ENCODE measurements around the gene WDR87. TPM values are rescaled to one million over a fixed set of nuclear protein-coding genes. Genes with fewer than 3 reads are reported as not detected.
A peak's percentile ranks its signal among the peaks of the same experiment; 100 is the strongest.

WDR87 gene
- polyA plus RNA-seq, 2 of the 4 experiments (the other 2 are of a cell fraction): not detected

DNA sequence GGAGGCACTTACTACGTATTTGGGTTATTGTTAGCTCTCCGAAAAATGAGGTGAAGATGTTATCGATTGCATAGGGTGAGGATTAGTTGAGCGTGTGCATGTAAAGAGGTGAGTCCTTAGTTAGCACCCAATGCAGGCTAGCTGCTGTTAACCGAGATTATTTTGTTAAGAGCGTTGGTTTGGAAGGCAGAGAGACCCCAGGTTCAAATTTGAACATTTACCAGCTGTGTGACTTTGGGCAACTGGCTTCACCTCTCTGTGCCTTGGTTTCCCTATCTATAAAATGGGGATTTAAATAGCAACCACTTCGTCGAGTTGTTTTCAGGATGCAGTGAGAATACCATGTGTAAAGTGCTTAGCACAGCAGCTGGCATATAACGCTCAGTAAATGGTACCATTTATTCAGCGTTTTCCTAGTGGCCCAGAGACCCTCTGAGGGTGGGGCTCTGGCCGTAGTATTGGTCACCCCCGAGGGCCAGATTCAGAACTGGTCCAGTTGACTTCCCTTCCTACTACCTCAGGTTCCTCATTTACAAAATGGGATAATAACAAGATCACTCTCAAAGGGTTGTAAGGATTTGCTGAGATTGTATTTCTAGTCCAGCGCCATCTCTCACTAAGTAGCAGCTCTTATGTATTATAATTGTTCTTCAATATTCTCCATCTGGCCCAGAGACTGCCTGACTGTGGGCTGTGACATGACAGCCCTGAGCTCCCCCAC is 1.5 kb upstream of the WDR87 start (continued):
- TF ChIP-seq FOXS1 (CRISPR knock-in tag; IDR thresholded peaks at IDR 0.05): no peak
- TF ChIP-seq MAZ (IDR thresholded peaks at IDR 0.05; ENCODE audit: borderline replicate concordance, low read depth, low read length): no peak
- TF ChIP-seq, protein P1, sequence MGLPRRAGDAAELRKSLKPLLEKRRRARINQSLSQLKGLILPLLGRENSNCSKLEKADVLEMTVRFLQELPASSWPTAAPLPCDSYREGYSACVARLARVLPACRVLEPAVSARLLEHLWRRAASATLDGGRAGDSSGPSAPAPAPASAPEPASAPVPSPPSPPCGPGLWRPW (IDR thresholded peaks at IDR 0.05): no peak
- TF ChIP-seq BHLHE40 (IDR thresholded peaks at IDR 0.05; ENCODE audit: low read depth, low read length): no peak
- TF ChIP-seq, protein P2, sequence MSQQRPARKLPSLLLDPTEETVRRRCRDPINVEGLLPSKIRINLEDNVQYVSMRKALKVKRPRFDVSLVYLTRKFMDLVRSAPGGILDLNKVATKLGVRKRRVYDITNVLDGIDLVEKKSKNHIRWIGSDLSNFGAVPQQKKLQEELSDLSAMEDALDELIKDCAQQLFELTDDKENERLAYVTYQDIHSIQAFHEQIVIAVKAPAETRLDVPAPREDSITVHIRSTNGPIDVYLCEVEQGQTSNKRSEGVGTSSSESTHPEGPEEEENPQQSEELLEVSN (IDR thresholded peaks at IDR 0.05; ENCODE audit: borderline replicate concordance, low read depth): no peak
- TF ChIP-seq KDM1A (IDR thresholded peaks at IDR 0.05; ENCODE audit: low read depth): peak; percentile 91
- TF ChIP-seq, protein P3, sequence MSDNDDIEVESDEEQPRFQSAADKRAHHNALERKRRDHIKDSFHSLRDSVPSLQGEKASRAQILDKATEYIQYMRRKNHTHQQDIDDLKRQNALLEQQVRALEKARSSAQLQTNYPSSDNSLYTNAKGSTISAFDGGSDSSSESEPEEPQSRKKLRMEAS (IDR thresholded peaks at IDR 0.05): no peak
- TF ChIP-seq, protein P4, sequence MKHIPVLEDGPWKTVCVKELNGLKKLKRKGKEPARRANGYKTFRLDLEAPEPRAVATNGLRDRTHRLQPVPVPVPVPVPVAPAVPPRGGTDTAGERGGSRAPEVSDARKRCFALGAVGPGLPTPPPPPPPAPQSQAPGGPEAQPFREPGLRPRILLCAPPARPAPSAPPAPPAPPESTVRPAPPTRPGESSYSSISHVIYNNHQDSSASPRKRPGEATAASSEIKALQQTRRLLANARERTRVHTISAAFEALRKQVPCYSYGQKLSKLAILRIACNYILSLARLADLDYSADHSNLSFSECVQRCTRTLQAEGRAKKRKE (CRISPR knock-in tag; IDR thresholded peaks at IDR 0.05; ENCODE audit: low read depth): no peak
- peak; percentile 83 for TF ChIP-seq MAFK (IDR thresholded peaks at IDR 0.05; ENCODE audit: partially characterized antibody)
- TF ChIP-seq, protein P5, sequence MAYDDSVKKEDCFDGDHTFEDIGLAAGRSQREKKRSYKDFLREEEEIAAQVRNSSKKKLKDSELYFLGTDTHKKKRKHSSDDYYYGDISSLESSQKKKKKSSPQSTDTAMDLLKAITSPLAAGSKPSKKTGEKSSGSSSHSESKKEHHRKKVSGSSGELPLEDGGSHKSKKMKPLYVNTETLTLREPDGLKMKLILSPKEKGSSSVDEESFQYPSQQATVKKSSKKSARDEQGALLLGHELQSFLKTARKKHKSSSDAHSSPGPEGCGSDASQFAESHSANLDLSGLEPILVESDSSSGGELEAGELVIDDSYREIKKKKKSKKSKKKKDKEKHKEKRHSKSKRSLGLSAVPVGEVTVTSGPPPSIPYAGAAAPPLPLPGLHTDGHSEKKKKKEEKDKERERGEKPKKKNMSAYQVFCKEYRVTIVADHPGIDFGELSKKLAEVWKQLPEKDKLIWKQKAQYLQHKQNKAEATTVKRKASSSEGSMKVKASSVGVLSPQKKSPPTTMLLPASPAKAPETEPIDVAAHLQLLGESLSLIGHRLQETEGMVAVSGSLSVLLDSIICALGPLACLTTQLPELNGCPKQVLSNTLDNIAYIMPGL (CRISPR knock-in tag; IDR thresholded peaks at IDR 0.05; ENCODE audit: borderline replicate concordance): no peak
- TF ChIP-seq HDAC2 (IDR thresholded peaks at IDR 0.05): peak; percentile 83
- TF ChIP-seq HOXA7 (CRISPR knock-in tag; IDR thresholded peaks at IDR 0.05): no peak
- no peak for TF ChIP-seq CEBPB (IDR thresholded peaks at IDR 0.05)
- TF ChIP-seq HOXB13 (CRISPR knock-in tag; IDR thresholded peaks at IDR 0.05; ENCODE audit: low read depth): no peak

DNA sequence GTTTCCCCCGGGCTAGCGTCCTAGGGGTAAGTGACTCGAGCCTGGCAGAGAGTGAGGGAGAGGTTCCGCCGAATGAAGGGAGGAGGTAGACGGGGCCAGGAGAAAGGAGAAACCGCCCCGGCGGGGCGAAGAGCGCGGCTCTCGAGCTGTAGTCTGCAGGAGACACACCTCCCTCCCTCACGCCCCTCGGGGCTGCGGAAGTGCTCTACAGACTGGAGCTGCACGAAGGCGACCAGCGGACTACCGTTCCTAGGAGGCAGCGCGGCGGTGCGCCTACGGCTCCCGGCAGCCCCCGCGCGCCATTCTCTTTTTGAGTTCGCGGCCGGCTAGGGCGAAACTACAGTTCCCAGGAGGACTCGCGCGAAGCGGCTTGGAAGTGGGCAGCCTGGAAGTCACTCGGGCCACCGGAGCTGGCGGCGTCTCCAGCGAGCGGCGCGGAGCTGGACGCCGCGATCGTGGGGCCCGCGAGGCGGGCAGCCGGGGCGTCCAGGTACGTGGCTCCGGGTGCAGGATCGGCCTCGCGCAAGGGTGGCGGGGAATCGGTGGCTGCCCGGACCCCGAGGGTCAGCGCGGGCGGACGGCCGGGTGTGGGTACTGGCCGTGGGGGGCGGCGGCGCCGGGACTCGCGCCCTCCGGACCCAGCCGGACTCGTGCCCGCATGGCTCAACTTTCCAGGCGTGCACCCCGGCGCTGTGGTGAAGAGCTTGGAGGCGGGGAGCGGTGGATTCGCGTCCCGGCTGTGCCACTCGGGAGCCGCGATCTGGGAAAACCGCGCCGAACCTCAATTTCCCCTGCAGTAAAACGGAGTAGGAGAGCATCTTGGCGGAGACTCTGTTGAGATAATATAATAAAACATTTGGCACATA is 708 bp upstream of the WDR87 start, which contains the start of gene SIPA1L3:
TSS of gene SIPA1L3 (plus strand) at position 340 of the 866 bp plus-strand sequence. CDS start 174,358 bp downstream, outside the sequence.
- Histone ChIP-seq H3K27ac (peak within 1 kb of the TSS; percentile 83 to 87), H3K4me1 (peaks cover 30% of the 10 kb centered on the region), H3K9me3 (no peaks in the 10 kb centered on the region), H3K4me3 (peak within 1 kb of the TSS; percentile 69), H3K4me2 (peak within 1 kb of the TSS; percentile 90)
- CTCF ChIA-PET: interaction anchor here (0.5 to 16.1 kb wide), 33 partner anchors 8 to 1754 kb away, joined by 3 to 408 read pairs (median 5); partner anchors contain the start of gene FAM98C
- FAIRE-seq (peak; percentile 81), ATAC-seq (peak; percentile 91 to 97), DNase-seq (ENCODE audit: low read depth in 1 of 2, low spot score in 1 of 2) (peak; percentile 99)
- 1% methylated on average over 70 of the region's 95 CpGs for WGBS (ENCODE audit: missing lambda C conversion rate)
- POLR2A ChIA-PET: interaction anchor here (0.9 to 3.4 kb wide), 11 partner anchors 11 to 1792 kb away, joined by 3 to 57 read pairs (median 5); partner anchors contain the start of genes POLR2I, PSMD8 and TBCB
- TF ChIP-seq, protein P6, sequence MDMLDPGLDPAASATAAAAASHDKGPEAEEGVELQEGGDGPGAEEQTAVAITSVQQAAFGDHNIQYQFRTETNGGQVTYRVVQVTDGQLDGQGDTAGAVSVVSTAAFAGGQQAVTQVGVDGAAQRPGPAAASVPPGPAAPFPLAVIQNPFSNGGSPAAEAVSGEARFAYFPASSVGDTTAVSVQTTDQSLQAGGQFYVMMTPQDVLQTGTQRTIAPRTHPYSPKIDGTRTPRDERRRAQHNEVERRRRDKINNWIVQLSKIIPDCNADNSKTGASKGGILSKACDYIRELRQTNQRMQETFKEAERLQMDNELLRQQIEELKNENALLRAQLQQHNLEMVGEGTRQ (IDR thresholded peaks at IDR 0.05): 0 out of 2 replicates have a peak, but pooled peaks have one; percentile 10
- TF ChIP-seq RCOR1 (IDR thresholded peaks at IDR 0.05; ENCODE audit: low read depth, low read length) (no peak), RAD21 (conservative IDR thresholded peaks at IDR 0.05 in 1 of 2, IDR thresholded peaks at IDR 0.05 in 1 of 2) (peak; percentile 16 to 45), NR3C1 (IDR thresholded peaks at IDR 0.05) (no peak), POLR2AphosphoS2 (conservative IDR thresholded peaks at IDR 0.05; ENCODE audit: low read length) (no peak), ZNF302 (CRISPR knock-in tag; IDR thresholded peaks at IDR 0.05) (no peak), PHF8 (IDR thresholded peaks at IDR 0.05; ENCODE audit: borderline replicate concordance, low read depth) (peak; percentile 48), GATA3 (IDR thresholded peaks at IDR 0.05; ENCODE audit: borderline replicate concordance) (peak; percentile 39), KDM5A (IDR thresholded peaks at IDR 0.05) (0 out of 2 replicates have a peak, but pooled peaks have one; percentile 15), HOXB5 (CRISPR knock-in tag; IDR thresholded peaks at IDR 0.05) (peak; percentile 30; the same call in 1 of the 2 replicates), JUN (IDR thresholded peaks at IDR 0.05) (peak; percentile 67 to 78; a peak in 4 of 5 replicates), EHF (CRISPR knock-in tag; IDR thresholded peaks at IDR 0.05) (no peak), POLR2A (IDR thresholded peaks at IDR 0.05; ENCODE audit: low read length) (peak; percentile 74), HOXB13 (CRISPR knock-in tag; IDR thresholded peaks at IDR 0.05; ENCODE audit: low read depth) (0 out of 2 replicates have a peak, but pooled peaks have one; percentile 8)
- TF ChIP-seq, protein P7, sequence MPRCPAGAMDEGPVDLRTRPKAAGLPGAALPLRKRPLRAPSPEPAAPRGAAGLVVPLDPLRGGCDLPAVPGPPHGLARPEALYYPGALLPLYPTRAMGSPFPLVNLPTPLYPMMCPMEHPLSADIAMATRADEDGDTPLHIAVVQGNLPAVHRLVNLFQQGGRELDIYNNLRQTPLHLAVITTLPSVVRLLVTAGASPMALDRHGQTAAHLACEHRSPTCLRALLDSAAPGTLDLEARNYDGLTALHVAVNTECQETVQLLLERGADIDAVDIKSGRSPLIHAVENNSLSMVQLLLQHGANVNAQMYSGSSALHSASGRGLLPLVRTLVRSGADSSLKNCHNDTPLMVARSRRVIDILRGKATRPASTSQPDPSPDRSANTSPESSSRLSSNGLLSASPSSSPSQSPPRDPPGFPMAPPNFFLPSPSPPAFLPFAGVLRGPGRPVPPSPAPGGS (IDR thresholded peaks at IDR 0.05): peak; percentile 71; the same call in 2 of the 3 replicates
- TF ChIP-seq, protein P3 (IDR thresholded peaks at IDR 0.05): peak; percentile 79
